Activated T-cell treated with anti-CD3 and anti-CD28 coated beads, Interleukin-2, amount 50 U/mL, for 4 hours (primary cell): ENCODE data around the gene KIF12. TPM values are rescaled to one million over a fixed set of nuclear protein-coding genes. Genes with fewer than 3 reads are reported as not detected.
A peak's percentile ranks its signal among the peaks of the same experiment; 100 is the strongest.

Experiments
- ATAC-seq, 2 donors: fragments of 200-7000 bp; cut with Tn5 transposase; one replicate each; pipeline ENCODE4 v1.10.0; 2021
- DNase-seq: peaks from one replicate; pipeline ENCODE4 v3.0.0-alpha.2; 2020
- H3K27me3 Mint-ChIP-seq: one replicate; pipeline ENCODE4 v1.8.0; 2021; ENCODE audit warnings: low read depth, mixed read lengths
- H3K36me3 Mint-ChIP-seq: one replicate; pipeline ENCODE4 v1.8.0; 2022; ENCODE audit warnings: mixed read lengths; ENCODE audit not compliant: insufficient read depth
- H3K4me1 Mint-ChIP-seq: one replicate; pipeline ENCODE4 v1.8.0; 2021; ENCODE audit warnings: low read depth, mixed read lengths
- H3K4me3 Mint-ChIP-seq: one replicate; pipeline ENCODE4 v1.8.0; 2021; ENCODE audit warnings: mild to moderate bottlenecking, moderate library complexity, mixed read lengths
- H3K9me3 Mint-ChIP-seq: one replicate; pipeline ENCODE4 v1.8.0; 2021; ENCODE audit warnings: mixed read lengths
- total RNA-seq, 3 donors: library from RNA; stranded (reverse); gene quantifications; one replicate each; pipeline ENCODE4 v1.2.1, GENCODE V29; 2021

KIF12 gene
- under 1 TPM in 1 of 3 donors, not detected in 2; 0.10 TPM for total RNA-seq

- Mint-ChIP-seq H3K4me1 (peaks cover 4% of the 10 kb centered on the region), H3K9me3 (peaks cover 7% of the 10 kb centered on the region), H3K36me3 (no peaks in the 10 kb centered on the region), H3K4me3 (peak within 1 kb of the TSS; percentile 13), H3K27me3 (peaks cover 37% of the 10 kb centered on the region)
- DNase-seq (no peak), ATAC-seq (no peak)
Observed at GRCh38 chr9:114098936-114099668, at the start of gene KIF12. KIF12 (minus strand) TSS chr9:114099292; CDS start chr9:114099276, 16 bp downstream.

- no peaks in the 10 kb centered on the region for H3K4me1 Mint-ChIP-seq
- DNase-seq: no peak
- H3K36me3 Mint-ChIP-seq: no peaks in the 10 kb centered on the region
- peaks cover 40% of the 10 kb centered on the region for H3K27me3 Mint-ChIP-seq
- no peak for ATAC-seq
- H3K4me3 Mint-ChIP-seq: no peak overlapping the region
- no peaks in the 10 kb centered on the region for H3K9me3 Mint-ChIP-seq
Observed at GRCh38 chr9:114146735-114147134, 47.6 kb upstream of the KIF12 start.

DNA sequence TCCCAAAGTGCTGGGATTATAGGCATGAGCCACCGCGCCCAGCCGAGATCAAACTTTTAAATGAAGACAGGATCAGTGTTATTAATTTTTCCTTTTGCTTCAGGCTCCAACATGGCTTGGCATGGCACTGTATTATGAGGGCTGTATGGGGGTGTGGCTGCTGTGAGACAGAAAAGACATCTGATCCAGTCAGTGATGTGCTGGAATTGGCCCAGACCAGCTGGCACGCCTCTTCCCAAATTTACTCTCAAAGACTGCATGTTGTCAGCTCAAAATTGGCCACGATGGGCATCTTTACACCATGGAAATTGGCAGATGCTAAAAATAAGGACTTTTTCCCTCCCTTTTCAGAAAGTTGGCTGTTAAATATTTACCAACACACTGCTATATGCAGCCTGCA, 44.1 kb upstream of the KIF12 start:
- Mint-ChIP-seq H3K27me3 (peaks cover 13% of the 10 kb centered on the region), H3K4me3 (no peak overlapping the region), H3K4me1 (no peaks in the 10 kb centered on the region), H3K36me3 (no peaks in the 10 kb centered on the region), H3K9me3 (no peaks in the 10 kb centered on the region)
- DNase-seq (no peak), ATAC-seq (no peak)

- H3K4me1 Mint-ChIP-seq: no peaks in the 10 kb centered on the region
Observed at GRCh38 chr9:114141553-114142402, 42.7 kb upstream of the KIF12 start.

GRCh38 chr9:114140850-114141249, 41.8 kb upstream of the KIF12 start:
- no peak for ATAC-seq

More at GRCh38 chr9:114141553-114142402, 42.7 kb upstream of the KIF12 start:
- Mint-ChIP-seq H3K36me3 (no peaks in the 10 kb centered on the region), H3K9me3 (no peaks in the 10 kb centered on the region), H3K4me3 (no peak overlapping the region), H3K27me3 (peaks cover 10% of the 10 kb centered on the region)
- ATAC-seq: no peak
- no peak for DNase-seq

GRCh38 chr9:114140401-114140800, 41.3 kb upstream of the KIF12 start:
- Mint-ChIP-seq H3K4me3 (no peak overlapping the region), H3K4me1 (no peaks in the 10 kb centered on the region), H3K27me3 (peaks cover 10% of the 10 kb centered on the region), H3K36me3 (no peaks in the 10 kb centered on the region), H3K9me3 (no peaks in the 10 kb centered on the region)
- DNase-seq (no peak), ATAC-seq (no peak)

More at GRCh38 chr9:114140850-114141249, 41.8 kb upstream of the KIF12 start:
- DNase-seq: no peak
- Mint-ChIP-seq H3K9me3 (no peaks in the 10 kb centered on the region), H3K27me3 (peaks cover 10% of the 10 kb centered on the region), H3K4me3 (no peak overlapping the region), H3K4me1 (no peaks in the 10 kb centered on the region), H3K36me3 (no peaks in the 10 kb centered on the region)

DNA sequence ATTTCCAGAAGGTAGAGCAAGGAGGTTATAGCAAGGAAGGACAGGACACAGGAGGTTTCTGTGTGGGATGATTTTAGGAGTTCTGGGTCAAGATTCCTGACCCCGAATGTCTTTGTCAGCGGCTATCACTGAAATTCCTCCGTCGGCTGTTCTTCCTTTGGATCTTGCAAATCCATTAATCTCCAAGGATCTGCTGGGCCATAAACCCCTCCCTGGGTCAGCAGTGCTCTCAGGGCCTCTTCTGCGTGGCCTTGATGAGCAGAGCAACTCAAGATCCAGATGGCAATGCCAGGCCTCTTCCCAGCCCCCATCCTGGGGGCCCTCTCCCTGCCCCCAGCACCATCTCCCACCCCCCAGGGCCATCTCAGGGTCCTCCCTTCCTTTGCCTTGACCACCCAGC, 40.0 kb upstream of the KIF12 start:
- ATAC-seq: no peak
- no peaks in the 10 kb centered on the region for H3K4me1 Mint-ChIP-seq
- no peak for DNase-seq
- no peak overlapping the region for H3K4me3 Mint-ChIP-seq
- H3K27me3 Mint-ChIP-seq: peaks cover 6% of the 10 kb centered on the region
- no peaks in the 10 kb centered on the region for H3K36me3 Mint-ChIP-seq
- no peaks in the 10 kb centered on the region for H3K9me3 Mint-ChIP-seq

DNA sequence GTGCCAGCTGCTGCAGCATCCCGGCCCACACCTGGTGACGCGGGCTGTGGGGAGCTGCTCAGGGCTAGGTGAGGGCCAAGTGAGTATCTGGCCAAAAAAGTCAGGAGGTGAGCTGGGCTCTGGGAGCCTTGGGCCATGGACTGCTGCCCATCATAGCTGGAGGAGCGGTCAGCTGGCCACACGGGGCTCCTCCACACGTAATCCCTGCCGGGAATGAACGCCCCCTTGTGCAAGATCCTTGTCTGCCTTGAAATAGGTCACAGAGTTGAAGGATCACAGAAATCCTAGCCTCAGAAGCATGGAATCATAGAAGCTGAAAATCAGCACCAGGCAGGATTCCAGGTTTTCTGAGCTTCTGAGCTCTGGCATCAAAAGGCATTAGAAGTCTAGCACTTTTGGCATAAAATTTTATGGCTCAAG, 39.5 kb upstream of the KIF12 start:
- DNase-seq (no peak), ATAC-seq (no peak)
- H3K36me3 Mint-ChIP-seq: no peaks in the 10 kb centered on the region
- no peak overlapping the region for H3K4me3 Mint-ChIP-seq
- peaks cover 9% of the 10 kb centered on the region for H3K27me3 Mint-ChIP-seq
- no peaks in the 10 kb centered on the region for H3K9me3 Mint-ChIP-seq
- H3K4me1 Mint-ChIP-seq: no peaks in the 10 kb centered on the region

- DNase-seq: no peak
- Mint-ChIP-seq H3K9me3 (no peaks in the 10 kb centered on the region), H3K36me3 (no peaks in the 10 kb centered on the region), H3K4me1 (no peaks in the 10 kb centered on the region), H3K27me3 (peaks cover 13% of the 10 kb centered on the region), H3K4me3 (no peak overlapping the region)
- no peak for ATAC-seq
Observed at GRCh38 chr9:114137831-114138230, 38.7 kb upstream of the KIF12 start.

DNA sequence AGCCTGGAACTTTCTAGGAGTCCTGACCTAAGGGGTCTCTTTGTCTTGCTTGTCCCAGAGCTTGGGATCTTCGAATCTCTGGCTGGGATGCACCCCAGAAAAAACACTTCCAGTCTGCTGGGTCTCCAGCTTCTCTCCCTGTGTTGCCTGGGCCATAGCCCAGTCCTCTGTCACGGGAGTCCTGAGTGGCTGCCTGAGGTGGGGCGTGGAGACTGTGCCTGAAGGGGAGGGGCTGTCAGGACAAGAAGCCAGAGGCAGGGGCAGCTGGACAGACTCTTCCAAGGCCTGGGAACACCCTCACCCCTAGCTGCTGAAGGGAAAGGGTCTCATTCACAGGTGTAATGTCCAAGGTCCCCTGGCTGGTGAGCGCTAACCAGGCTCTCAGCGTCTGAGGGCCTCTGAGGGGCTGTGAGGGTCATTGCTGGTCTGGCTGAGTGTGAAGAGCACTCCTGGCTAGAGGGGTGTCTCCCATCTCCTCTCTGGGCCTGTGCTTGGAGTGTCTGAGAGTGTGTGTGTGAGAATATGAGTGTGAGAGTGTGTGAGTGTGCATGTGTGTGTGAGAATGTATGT, 35.8 kb upstream of the KIF12 start:
- H3K9me3 Mint-ChIP-seq: no peaks in the 10 kb centered on the region
- ATAC-seq (no peak), DNase-seq (no peak)
- H3K36me3 Mint-ChIP-seq: no peaks in the 10 kb centered on the region
- H3K4me1 Mint-ChIP-seq: no peaks in the 10 kb centered on the region
- no peak overlapping the region for H3K4me3 Mint-ChIP-seq
- H3K27me3 Mint-ChIP-seq: peaks cover 18% of the 10 kb centered on the region

- H3K4me1 Mint-ChIP-seq: no peaks in the 10 kb centered on the region
- no peaks in the 10 kb centered on the region for H3K36me3 Mint-ChIP-seq
- peaks cover 26% of the 10 kb centered on the region for H3K27me3 Mint-ChIP-seq
- DNase-seq (no peak), ATAC-seq (no peak)
- no peaks in the 10 kb centered on the region for H3K9me3 Mint-ChIP-seq
- no peak overlapping the region for H3K4me3 Mint-ChIP-seq
Observed at GRCh38 chr9:114132550-114132918, 33.4 kb upstream of the KIF12 start.

DNA sequence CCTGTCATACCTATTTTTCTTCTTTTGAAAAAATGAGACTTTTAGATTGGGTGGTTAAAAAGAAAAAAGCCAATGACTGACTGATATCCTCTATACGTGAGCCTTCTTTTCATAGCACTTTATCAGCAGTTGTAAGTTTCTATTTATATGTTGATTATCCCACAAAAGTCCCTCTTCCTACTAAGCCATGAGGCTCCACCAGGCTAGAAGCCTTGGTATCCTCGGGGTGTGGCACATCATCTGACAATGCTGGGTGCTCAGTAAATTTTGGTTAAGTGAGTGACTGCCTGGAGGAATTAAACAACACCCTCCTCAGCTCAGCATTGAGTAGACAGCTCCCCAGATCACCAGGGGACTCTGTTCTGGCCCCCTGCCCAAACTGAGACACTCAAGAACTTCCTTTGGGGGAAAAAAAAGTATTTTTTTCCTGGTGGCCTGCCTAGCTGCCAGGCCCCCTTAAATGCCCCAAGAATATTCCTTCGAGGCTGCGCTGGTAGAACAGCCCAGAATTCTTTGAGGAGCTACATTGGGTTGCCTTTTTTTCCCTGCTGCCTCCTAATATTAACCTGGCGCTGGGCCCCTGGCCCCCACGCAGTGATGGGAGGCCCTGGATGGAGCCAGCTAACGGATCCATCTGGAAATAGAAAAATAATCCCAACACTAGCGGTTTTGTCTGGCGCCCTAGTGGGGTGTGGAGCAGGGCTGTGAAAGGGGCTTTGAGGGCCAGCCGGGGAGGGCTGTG, 32.9 kb upstream of the KIF12 start:
- Mint-ChIP-seq H3K9me3 (no peaks in the 10 kb centered on the region), H3K36me3 (no peaks in the 10 kb centered on the region), H3K4me3 (no peak overlapping the region), H3K4me1 (no peaks in the 10 kb centered on the region), H3K27me3 (peaks cover 24% of the 10 kb centered on the region)
- ATAC-seq (no peak), DNase-seq (no peak)

- H3K36me3 Mint-ChIP-seq: no peaks in the 10 kb centered on the region
- peaks cover 24% of the 10 kb centered on the region for H3K27me3 Mint-ChIP-seq
- H3K4me3 Mint-ChIP-seq: no peak overlapping the region
- no peak for ATAC-seq
- H3K4me1 Mint-ChIP-seq: no peaks in the 10 kb centered on the region
- no peak for DNase-seq
- no peaks in the 10 kb centered on the region for H3K9me3 Mint-ChIP-seq
Observed at GRCh38 chr9:114130624-114131277, 31.7 kb upstream of the KIF12 start.

DNA sequence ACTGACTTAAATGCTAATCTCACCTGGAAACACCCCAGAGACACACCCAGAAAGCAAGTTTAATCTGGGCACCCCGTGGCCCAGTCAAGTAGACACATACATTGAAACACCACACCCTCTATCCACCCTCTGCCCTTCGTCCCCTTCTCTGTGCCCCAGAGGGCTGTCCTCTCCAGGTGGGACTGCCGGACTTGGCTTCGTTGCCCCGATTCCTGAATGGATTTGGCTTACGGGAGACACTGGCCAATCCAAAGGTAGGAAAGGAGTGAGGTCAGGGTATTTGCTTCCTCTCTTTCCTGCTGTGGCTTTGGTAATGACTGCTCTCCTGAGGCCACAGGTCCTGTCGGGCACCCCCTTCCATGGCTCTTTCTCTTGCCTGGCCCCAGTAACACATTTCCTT, 31.0 kb upstream of the KIF12 start:
- Mint-ChIP-seq H3K4me3 (no peak overlapping the region), H3K4me1 (no peaks in the 10 kb centered on the region), H3K36me3 (no peaks in the 10 kb centered on the region), H3K27me3 (peaks cover 24% of the 10 kb centered on the region), H3K9me3 (no peaks in the 10 kb centered on the region)
- ATAC-seq (no peak), DNase-seq (no peak)
